Upper lobe of right lung (tissue), 1 donor: ENCODE measurements around the gene MRTFA. TPM values are rescaled to one million over a fixed set of nuclear protein-coding genes. Genes with fewer than 3 reads are reported as not detected.
A peak's percentile ranks its signal among the peaks of the same experiment; 100 is the strongest.

Experiments
- ATAC-seq: fragments of 200-7000 bp; cut with Tn5 transposase; one replicate; pipeline ENCODE4 v1.9.1; 2020; ENCODE audit warnings: mild to moderate bottlenecking, moderate library complexity
- DNase-seq: peaks from one replicate; pipeline ENCODE4 v3.0.0-alpha.2; 2020
- H3K27ac ChIP-seq: fragments of 200-600 bp; one replicate; pipeline ENCODE4 v1.8.0; 2022
- H3K27me3 ChIP-seq: fragments of 200-600 bp; one replicate; pipeline ENCODE4 v1.8.0; 2022; ENCODE audit warnings: mild to moderate bottlenecking
- H3K36me3 ChIP-seq: fragments of 200-600 bp; one replicate; pipeline ENCODE4 v1.8.0; 2022
- H3K4me1 ChIP-seq: fragments of 200-600 bp; one replicate; pipeline ENCODE4 v1.8.0; 2022
- H3K4me3 ChIP-seq: fragments of 200-600 bp; one replicate; pipeline ENCODE4 v1.8.0; 2022; ENCODE audit warnings: mild to moderate bottlenecking
- H3K9me3 ChIP-seq: fragments of 200-600 bp; one replicate; pipeline ENCODE4 v1.8.0; 2022
- CTCF ChIP-seq: fragments of 200-600 bp; IDR thresholded peaks from one replicate; pipeline ENCODE4 v1.8.0; 2022; ENCODE audit warnings: antibody characterized with exemption
- intact Hi-C: fragments of 100-400 bp; cut with DNase I; formaldehyde crosslinking; loops from one replicate; pipeline ENCODE4 v1.11.0; 2022
- total RNA-seq: library from RNA; stranded (reverse); fragmentation: NEBNext Ultra II Directional; extraction: Animal tissue kit (Norgen Biotek cat#: 25700); gene quantifications from one replicate; pipeline ENCODE4 v1.2.1, GENCODE V29; 2021
- donor health status: DM: no; HTN: yes; CAD: no; lungs with severe emphysema.

MRTFA gene
- total RNA-seq, 1 donor from 2014 or later = 60.4 TPM

- intact Hi-C loops = loop anchor here (10.0 kb wide), 1 partner anchor 119 kb away; no protein-coding TSS in a partner anchor
Measured at GRCh38 chr22:40525250-40525884, 111.2 kb downstream of the MRTFA start.

GRCh38 chr22:40524392-40525249 lies 111.9 kb downstream of the MRTFA start:
- no peaks in the 10 kb centered on the region for H3K9me3 ChIP-seq
- no peaks in the 10 kb centered on the region for H3K27me3 ChIP-seq
- peak; percentile 31 for TF ChIP-seq CTCF
- H3K36me3 ChIP-seq = no peaks in the 10 kb centered on the region
- DNase-seq (no peak), ATAC-seq (peak; percentile 60)
- H3K27ac ChIP-seq = no peak overlapping the region
- intact Hi-C loops = loop anchor here (10.0 kb wide), 1 partner anchor 120 kb away; no protein-coding TSS in a partner anchor
- no peak overlapping the region for H3K4me3 ChIP-seq
- peaks cover 19% of the 10 kb centered on the region for H3K4me1 ChIP-seq

More at GRCh38 chr22:40525250-40525884, 111.2 kb downstream of the MRTFA start:
- H3K36me3 ChIP-seq = no peaks in the 10 kb centered on the region
- peaks cover 19% of the 10 kb centered on the region for H3K4me1 ChIP-seq
- peak; percentile 80 for TF ChIP-seq CTCF
- H3K27ac ChIP-seq = no peak overlapping the region
- peak; percentile 70 for DNase-seq
- no peaks in the 10 kb centered on the region for H3K9me3 ChIP-seq
- no peaks in the 10 kb centered on the region for H3K27me3 ChIP-seq
- no peak overlapping the region for H3K4me3 ChIP-seq
- peak; percentile 70 for ATAC-seq

- Histone ChIP-seq H3K27me3 (no peaks in the 10 kb centered on the region), H3K27ac (no peak overlapping the region), H3K9me3 (no peaks in the 10 kb centered on the region), H3K4me3 (no peak overlapping the region), H3K36me3 (no peaks in the 10 kb centered on the region), H3K4me1 (peaks cover 19% of the 10 kb centered on the region)
- no peak for DNase-seq
- intact Hi-C loops = loop anchor here (10.0 kb wide), 1 partner anchor 123 kb away; no protein-coding TSS in a partner anchor
- no peak for TF ChIP-seq CTCF
- no peak for ATAC-seq
Measured at GRCh38 chr22:40522141-40522540, 114.4 kb downstream of the MRTFA start.

- Histone ChIP-seq H3K27me3 (no peaks in the 10 kb centered on the region), H3K36me3 (no peaks in the 10 kb centered on the region), H3K9me3 (no peaks in the 10 kb centered on the region), H3K4me1 (peaks cover 19% of the 10 kb centered on the region), H3K27ac (no peak overlapping the region), H3K4me3 (no peak overlapping the region)
- intact Hi-C loops = loop anchor here (10.0 kb wide), 1 partner anchor 124 kb away; no protein-coding TSS in a partner anchor
- DNase-seq (no peak), ATAC-seq (no peak)
- TF ChIP-seq CTCF = no peak
Measured at GRCh38 chr22:40521046-40521445, 115.5 kb downstream of the MRTFA start.

GRCh38 chr22:40520562-40520961 lies 116.0 kb downstream of the MRTFA start:
- ATAC-seq (no peak), DNase-seq (no peak)
- no peak for TF ChIP-seq CTCF
- Histone ChIP-seq H3K27me3 (no peaks in the 10 kb centered on the region), H3K36me3 (no peaks in the 10 kb centered on the region), H3K27ac (no peak overlapping the region), H3K4me3 (no peak overlapping the region), H3K9me3 (no peaks in the 10 kb centered on the region), H3K4me1 (peaks cover 15% of the 10 kb centered on the region)
- intact Hi-C loops = loop anchor here (10.0 kb wide), 1 partner anchor 124 kb away; no protein-coding TSS in a partner anchor
